GM19372 (cell line): ENCODE results near the gene OR2J3.
A peak's percentile ranks its signal among the peaks of the same experiment; 100 is the strongest.
"Not testable (repeated sequence)": the region's sequence is repeated elsewhere in the genome, so short reads cannot be mapped to it uniquely, and the experiment has no call there.

Experiments used
- ATAC-seq: cut with Tn5 transposase; IDR thresholded peaks from one replicate; pipeline ENCODE4 v1.9.1; 2021; ENCODE audit warnings: mild to moderate bottlenecking, low read depth, moderate library complexity; ENCODE audit not compliant: unreplicated experiment

Gene OR2J3

GRCh38 chr6:29107758-29108157 lies at the start of gene OR2J3:
OR2J3 (plus strand) TSS chr6:29108058; CDS start chr6:29111891, 3,833 bp downstream.
- no peak for ATAC-seq

- ATAC-seq = peak; percentile 77
These were observed 35.8 kb upstream of the OR2J3 start for GRCh38 chr6:29071831-29072723.

- no peak for ATAC-seq
These were observed 28.7 kb upstream of the OR2J3 start for GRCh38 chr6:29079203-29079602.

GRCh38 chr6:29081312-29081711 lies 26.5 kb upstream of the OR2J3 start:
- no peak for ATAC-seq

GRCh38 chr6:29082457-29082856 lies 25.4 kb upstream of the OR2J3 start:
- ATAC-seq = no peak

GRCh38 chr6:29087213-29087612 lies 20.6 kb upstream of the OR2J3 start, which contains the start of gene OR2B3:
OR2B3 (minus strand) TSS chr6:29087313; CDS start chr6:29087248, 65 bp downstream.
- ATAC-seq = no peak

- no peak for ATAC-seq
These were observed 14.9 kb upstream of the OR2J3 start for GRCh38 chr6:29092957-29093356.

- ATAC-seq = no peak
These were observed 10.1 kb upstream of the OR2J3 start for GRCh38 chr6:29097803-29098202.

- ATAC-seq = no peak
These were observed 8.7 kb upstream of the OR2J3 start, which contains the start of gene OR2J1 for GRCh38 chr6:29099190-29099589. OR2J1 (plus strand) TSS chr6:29099490; CDS start chr6:29100943, 1,453 bp downstream.

- ATAC-seq = no peak
These were observed 4.3 kb downstream of the OR2J3 start for GRCh38 chr6:29112135-29112534.

- ATAC-seq = not testable (repeated sequence)
These were observed 7.1 kb downstream of the OR2J3 start for GRCh38 chr6:29114964-29115363.

GRCh38 chr6:29129326-29130012 lies 21.6 kb downstream of the OR2J3 start:
- ATAC-seq = no peak

- ATAC-seq = no peak
These were observed 22.8 kb downstream of the OR2J3 start for GRCh38 chr6:29130644-29131043.

GRCh38 chr6:29131691-29132090 lies 23.8 kb downstream of the OR2J3 start:
- ATAC-seq = no peak

- ATAC-seq = no peak
These were observed 29.9 kb downstream of the OR2J3 start for GRCh38 chr6:29137724-29138123.

- ATAC-seq = no peak
These were observed 33.7 kb downstream of the OR2J3 start for GRCh38 chr6:29141606-29142005.

- ATAC-seq = no peak
These were observed 34.5 kb downstream of the OR2J3 start for GRCh38 chr6:29142309-29142708.

- no peak for ATAC-seq
These were observed 38.3 kb downstream of the OR2J3 start for GRCh38 chr6:29146179-29146578.

- ATAC-seq = no peak
These were observed 39.2 kb downstream of the OR2J3 start for GRCh38 chr6:29147074-29147473.

GRCh38 chr6:29149444-29149843 lies 41.6 kb downstream of the OR2J3 start:
- ATAC-seq = not testable (repeated sequence)

- ATAC-seq = no peak
These were observed 45.2 kb downstream of the OR2J3 start for GRCh38 chr6:29153083-29153482.
